CD4-positive, alpha-beta T cell treated with Interleukin-1 beta for 1 hour (primary cell): ENCODE data around the gene MSX2.
"Not testable (repeated sequence)": the region's sequence is repeated elsewhere in the genome, so short reads cannot be mapped to it uniquely, and the experiment has no call there.

Source experiments
- DNase-seq, 2 donors: peaks; one replicate each; pipeline ENCODE4 v3.0.0-alpha.2; 2020 to 2022

MSX2 gene

DNA sequence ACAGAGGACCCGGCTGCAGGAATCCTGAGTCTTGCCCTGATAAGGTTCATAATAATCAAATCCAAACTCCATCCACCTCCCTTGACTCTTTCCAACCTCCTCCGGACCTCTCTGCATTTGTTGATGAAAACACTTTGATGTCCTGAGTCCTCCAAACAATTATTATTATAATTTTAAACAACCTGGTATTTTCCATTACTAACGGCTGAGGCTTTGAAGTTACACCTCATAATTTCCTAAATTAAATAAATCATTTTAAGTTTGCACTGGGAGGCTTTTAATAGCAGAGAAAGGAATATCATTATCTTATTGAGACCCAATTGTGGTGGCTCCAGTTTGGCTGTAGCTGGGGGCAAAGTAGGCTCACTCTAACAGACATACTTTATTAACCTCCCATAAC, 9.5 kb downstream of the MSX2 start:
- DNase-seq = no peak

DNA sequence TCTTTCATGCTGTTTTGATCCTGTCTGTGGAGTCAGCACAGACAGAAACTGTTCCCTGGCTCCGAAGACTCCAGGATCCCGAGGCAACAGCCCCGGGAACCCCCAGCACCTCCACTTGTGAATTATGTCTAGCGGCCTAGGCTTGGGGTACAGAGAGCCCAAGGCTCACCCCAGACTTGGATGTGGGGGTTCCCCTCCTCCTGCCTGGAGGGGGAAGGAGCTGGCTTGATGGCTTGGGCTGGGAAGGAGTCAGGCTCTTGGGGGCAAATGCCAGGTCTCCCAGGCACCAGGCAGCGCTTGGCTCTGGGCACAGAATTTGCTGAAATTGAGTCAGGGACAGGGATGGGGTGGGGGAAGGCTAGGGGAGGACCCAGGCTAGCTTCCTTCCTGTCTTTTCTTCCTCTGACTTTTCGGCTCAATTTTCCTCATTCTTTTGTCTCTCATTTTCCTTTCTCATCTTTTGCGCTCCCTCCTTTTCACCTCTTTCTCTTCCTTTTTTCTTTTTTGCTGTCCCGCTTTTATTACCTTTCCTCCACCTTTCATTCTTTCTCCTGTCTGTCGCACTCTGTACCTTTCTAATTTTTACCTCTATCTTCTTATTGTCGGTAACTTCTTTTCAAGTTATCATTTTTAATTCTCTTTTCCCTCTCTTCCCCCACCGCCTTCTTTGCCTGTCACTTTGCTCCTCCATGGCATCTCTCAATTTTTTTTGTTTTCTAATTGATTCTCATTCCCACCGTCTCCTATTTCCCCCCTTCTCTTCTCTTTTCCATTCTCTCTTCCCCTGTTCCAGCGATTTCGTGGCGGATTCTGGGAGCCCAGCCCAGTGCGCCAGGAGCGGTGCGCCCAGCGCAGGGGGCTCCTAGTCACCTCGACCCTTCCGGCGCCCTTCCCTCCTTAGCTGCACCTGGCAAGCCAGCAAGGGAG, 10.5 kb downstream of the MSX2 start:
- no peak for DNase-seq

GRCh38 chr5:174735498-174736330, 11.3 kb downstream of the MSX2 start:
- no peak for DNase-seq

DNA sequence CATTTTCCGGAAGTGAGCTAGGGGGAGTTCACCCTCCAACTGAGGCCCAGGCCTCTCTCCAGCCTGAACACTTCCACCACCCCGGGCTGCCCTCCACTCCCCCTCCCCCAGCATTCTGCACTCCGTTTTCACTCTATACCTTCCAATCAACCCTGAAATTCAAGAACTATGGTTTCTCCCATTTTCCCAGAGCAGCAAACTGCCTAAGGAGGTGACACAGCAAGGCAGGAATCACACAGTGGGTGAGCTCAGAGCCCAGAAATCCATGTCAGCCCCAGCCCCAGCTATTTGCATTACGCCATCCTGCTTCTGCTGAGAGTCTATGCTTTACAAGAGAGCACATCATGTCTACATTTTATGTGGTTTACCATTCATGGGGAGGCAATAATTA, 11.9 kb downstream of the MSX2 start:
- DNase-seq = no peak

- no peak for DNase-seq
Measured at GRCh38 chr5:174736777-174737176, 12.4 kb downstream of the MSX2 start.

DNA sequence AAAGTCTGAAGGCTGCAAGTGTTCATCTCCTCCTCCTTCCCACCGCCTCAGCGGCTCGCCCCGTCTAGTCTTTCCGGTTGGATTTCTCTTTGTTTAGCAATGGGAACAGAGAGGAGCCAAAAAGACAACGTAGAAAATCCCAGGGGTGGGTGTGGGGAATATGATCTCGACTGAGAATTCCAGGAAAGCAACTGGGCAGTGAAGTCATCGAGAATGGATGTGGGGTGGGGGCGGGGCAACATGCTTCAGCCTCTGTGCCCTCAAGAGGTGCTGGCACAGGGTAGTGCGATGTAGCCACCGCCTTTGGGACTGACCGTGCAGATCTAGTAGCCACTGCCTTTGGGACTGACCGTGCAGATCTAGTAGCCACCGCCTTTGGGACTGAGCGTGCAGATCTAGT, 12.9 kb downstream of the MSX2 start:
- DNase-seq = no peak

GRCh38 chr5:174741352-174741751, 17.0 kb downstream of the MSX2 start:
- DNase-seq = no peak

DNA sequence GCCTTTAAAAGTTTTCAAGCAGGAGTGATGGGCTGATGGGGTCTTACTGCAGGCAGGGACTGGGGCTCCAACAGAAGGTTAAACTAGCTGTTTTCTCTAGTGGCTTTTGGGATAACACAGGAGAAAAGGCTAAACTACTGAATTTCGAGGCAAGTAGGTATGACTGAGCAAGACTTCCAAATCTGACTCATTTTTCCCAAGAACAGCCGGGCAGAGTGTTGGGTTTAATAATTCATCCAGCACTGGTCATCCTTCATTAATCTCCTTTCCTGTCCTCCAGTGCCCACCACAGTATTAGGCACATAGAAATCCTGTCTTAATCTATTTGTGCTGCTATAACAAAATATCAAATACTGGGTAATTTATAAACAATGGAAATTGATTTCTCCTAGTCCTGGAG, 20.5 kb downstream of the MSX2 start:
- DNase-seq = no peak

GRCh38 chr5:174745590-174746103, 21.3 kb downstream of the MSX2 start:
- no peak for DNase-seq

GRCh38 chr5:174750711-174751110, 26.3 kb downstream of the MSX2 start:
- DNase-seq = no peak

DNA sequence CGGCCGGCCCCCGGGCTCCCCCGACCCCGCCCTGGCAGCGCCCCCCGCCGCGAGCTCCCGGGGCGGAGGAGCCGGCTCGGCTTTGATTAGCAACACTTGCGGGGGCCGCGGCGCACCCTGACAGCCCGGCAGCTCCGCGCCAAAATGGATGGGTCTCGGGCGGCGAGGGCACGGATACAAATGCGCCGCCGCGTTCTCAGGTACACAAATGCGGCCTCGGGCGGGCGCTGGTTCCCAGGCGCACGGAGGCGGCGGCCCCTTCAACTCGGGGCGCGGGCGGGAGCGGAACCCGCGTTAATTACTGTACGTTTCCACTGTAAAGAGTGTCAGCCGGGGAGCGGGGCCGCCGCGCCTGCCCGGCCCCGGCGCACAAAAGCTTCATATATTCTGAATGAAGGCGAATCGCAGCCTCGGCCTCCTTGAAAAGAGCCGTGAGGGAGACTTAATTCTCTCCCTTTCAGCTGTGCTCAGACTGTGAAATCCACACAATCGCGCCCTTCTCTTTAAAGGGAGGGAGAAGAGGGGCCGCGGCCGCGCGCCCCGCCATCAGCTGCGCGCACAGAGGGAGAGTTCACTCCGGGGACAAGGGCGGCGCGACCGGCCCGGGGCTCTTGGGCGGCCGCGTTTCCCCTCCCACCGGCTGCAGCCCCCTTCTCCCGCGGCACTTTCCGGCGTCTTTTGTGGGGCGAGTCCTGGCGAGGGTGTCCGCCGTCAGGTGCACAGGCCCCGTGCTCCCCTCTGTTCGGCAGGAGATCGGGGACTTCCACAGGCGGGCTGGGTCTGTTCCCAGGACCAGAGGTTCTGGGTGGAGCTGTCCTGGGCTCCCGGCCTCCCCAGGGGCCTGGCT, 27.0 kb downstream of the MSX2 start:
- no peak for DNase-seq

GRCh38 chr5:174752121-174752520, 27.7 kb downstream of the MSX2 start:
- DNase-seq = no peak

DNA sequence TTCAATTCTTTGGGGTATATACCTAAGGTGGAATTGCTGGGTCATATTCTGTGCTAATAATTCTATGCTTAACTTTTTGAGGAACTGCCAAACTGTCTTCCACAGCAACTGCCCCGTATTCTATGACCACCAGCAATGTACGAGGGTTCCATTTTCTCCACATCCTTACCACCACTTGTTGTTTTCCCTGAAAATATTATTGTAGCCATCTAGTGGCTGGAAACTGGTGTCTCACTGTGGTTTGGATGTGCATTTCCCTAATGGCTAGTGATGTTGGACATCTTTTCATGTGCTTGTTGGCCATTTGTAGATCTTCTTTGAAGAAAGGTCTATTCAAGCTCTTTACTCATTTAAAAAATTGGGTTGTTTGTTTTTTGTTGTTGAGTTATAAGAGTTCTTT, 30.7 kb downstream of the MSX2 start:
- no peak for DNase-seq

- DNase-seq = no peak
Measured at GRCh38 chr5:174759091-174759490, 34.7 kb downstream of the MSX2 start.

DNA sequence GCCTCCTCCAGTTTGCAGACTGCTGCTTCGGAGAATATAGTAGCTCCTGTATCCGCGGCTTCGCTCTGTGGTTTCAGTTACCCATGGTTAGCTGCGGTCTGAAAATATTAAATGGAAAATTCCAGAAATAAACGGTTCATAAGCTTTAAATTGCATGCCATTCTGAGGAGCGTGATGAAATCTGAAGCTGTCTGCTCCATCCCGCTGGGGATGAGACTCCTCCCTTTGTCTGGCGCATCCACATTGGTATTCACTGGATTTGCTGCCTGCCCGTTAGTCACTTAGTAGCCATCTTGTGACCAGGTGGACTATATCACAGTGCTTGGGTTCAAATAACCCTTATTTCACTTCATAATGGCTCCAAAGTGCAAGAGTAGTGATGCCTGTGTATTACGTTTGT, 36.3 kb downstream of the MSX2 start:
- DNase-seq = no peak

DNA sequence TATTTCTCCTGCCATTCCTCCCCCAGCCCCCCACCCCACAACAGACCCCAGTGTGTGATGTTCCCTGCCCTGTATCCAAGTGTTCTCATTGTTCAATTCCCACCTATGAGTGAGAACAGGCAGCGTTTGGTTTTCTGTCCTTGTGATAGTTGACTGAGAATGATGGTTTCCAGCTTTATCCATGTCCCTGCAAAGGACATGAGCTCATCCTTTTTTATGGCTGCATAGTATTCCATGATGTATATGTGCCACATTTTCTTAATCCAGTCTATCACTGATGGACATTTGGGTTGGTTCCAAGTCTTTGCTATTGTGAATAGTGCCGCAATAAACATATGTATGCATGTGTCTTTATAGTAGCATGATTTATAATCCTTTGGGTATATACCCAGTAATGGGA, 37.0 kb downstream of the MSX2 start:
- DNase-seq = not testable (repeated sequence)

- DNase-seq = no peak
Measured at GRCh38 chr5:174764309-174764708, 39.9 kb downstream of the MSX2 start.

- DNase-seq = no peak
Measured at GRCh38 chr5:174765540-174765939, 41.2 kb downstream of the MSX2 start.

DNA sequence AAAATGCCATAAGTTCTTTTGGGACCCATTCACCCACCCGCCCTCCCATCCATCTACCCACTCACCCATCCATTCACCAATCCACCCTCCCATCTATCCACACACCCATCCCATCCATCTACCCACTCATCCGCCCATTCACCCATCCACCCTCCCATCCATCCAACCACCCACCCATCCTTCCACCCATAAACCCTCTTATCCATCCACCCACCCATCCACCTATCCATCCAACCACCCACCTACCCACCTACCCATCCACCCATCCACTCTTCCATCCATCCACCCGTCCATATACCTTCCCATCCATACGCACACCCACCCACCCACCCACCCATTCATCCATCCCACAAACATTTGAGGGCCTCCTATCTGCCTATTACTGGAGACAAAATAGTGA, 43.3 kb downstream of the MSX2 start:
- DNase-seq = no peak

GRCh38 chr5:174769005-174769404, 44.6 kb downstream of the MSX2 start:
- no peak for DNase-seq

- DNase-seq = no peak
Measured at GRCh38 chr5:174773371-174773770, 49.0 kb downstream of the MSX2 start.

- no peak for DNase-seq
Measured at GRCh38 chr5:174775081-174775480, 50.7 kb downstream of the MSX2 start.

DNA sequence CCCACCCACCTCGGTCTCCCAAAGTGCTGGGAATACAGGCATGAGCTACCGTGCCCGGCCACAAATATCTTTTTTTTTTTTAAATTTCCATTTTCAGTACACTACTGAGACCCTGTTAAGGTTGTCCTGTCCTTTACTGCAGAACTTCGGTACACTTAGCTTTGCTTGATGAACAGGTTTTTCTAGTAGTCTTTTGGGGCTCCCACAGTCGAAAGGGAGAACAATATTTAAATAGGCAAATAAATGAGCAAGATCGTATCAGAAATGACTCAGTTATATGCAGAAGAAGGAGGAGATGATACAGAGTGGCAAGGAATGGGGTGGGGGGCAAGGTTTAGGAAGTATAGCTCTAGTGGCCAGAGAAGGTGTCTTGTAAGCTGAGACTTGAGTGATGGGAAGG, 52.7 kb downstream of the MSX2 start:
- DNase-seq = no peak
